ENCODE data around the gene PTGS2.
"Not testable (repeated sequence)": the region's sequence is repeated elsewhere in the genome, so short reads cannot be mapped to it uniquely, and the experiment has no call there.

PTGS2 gene

GRCh38 chr1:186669784-186670183 is 10.4 kb downstream of the PTGS2 start:
- DNase-seq: not testable (repeated sequence)

- DNase-seq: not testable (repeated sequence)
These were observed 16.0 kb downstream of the PTGS2 start for GRCh38 chr1:186664217-186664616.

- no peak for DNase-seq
These were observed 17.5 kb downstream of the PTGS2 start for GRCh38 chr1:186662752-186663151.

DNA sequence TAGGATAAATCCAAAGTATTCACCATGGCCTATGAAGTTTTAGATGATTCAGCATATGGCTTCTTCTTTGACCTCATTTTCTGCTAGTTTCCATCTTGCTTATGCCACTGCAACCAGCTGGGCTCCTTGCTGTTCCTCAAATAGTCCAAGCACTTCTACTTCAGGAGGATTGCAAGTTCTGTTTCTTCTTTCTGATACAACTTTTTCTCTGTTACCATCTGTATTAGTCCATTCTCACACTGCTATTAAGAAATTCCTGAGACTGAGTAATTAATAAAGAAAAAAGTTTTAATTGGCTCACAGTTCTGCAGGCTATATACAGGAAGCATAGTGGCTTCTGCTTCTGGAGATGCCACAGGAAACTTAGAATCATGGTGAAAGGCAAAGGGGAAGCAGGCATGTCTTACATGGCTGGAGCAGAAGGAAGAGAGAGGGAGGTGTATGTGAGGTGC is 20.3 kb downstream of the PTGS2 start:
- DNase-seq: no peak

- DNase-seq: no peak
These were observed 21.2 kb downstream of the PTGS2 start for GRCh38 chr1:186658999-186659398.

- DNase-seq: no peak
These were observed 22.7 kb downstream of the PTGS2 start for GRCh38 chr1:186657481-186657880.

GRCh38 chr1:186655876-186656275 is 24.3 kb downstream of the PTGS2 start:
- no peak for DNase-seq

GRCh38 chr1:186654741-186655140 is 25.5 kb downstream of the PTGS2 start:
- no peak for DNase-seq

DNA sequence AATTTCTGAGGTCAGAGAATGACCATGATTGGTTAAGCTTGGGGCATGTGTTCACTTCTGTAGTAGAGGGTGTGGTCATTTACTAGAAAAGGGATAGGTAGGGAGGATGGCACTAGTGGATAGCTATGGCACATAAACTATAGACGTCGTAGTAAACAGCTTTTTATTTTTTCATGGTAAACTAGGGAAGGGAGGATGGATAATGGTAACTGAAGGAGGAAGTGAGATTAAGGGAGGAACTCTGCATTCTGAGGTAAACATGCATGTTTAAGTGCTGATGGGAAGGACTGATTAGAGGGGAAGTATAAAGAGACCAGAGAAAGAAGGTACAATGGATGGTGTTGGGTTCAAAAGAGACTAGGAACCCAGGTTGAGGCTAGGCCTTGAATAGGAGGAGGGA is 26.9 kb downstream of the PTGS2 start:
- DNase-seq: no peak

- no peak for DNase-seq
These were observed 31.6 kb downstream of the PTGS2 start for GRCh38 chr1:186648613-186649012.

- DNase-seq: not testable (repeated sequence)
These were observed 32.2 kb downstream of the PTGS2 start for GRCh38 chr1:186647985-186648384.

GRCh38 chr1:186643614-186644013 is 36.6 kb downstream of the PTGS2 start:
- no peak for DNase-seq

DNA sequence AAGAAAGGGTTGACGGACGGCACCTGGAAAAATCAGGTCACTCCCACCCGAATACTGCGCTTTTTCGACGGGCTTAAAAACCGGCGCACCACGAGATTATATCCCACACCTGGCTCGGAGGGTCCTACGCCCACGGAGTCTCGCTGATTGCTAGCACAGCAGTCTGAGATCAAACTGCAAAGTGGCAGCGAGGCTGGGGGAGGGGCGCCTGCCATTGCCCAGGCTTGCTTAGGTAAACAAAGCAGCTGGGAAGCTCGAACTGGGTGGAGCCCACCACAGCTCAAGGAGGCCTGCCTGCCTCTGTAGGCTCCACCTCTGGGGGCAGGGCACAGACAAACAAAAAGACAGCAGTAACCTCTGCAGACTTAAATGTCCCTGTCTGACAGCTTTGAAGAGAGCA is 42.7 kb downstream of the PTGS2 start:
- DNase-seq: not testable (repeated sequence)

GRCh38 chr1:186636786-186637185 is 43.4 kb downstream of the PTGS2 start:
- no peak for DNase-seq

- DNase-seq: no peak
These were observed 45.7 kb downstream of the PTGS2 start for GRCh38 chr1:186634511-186634910.

DNA sequence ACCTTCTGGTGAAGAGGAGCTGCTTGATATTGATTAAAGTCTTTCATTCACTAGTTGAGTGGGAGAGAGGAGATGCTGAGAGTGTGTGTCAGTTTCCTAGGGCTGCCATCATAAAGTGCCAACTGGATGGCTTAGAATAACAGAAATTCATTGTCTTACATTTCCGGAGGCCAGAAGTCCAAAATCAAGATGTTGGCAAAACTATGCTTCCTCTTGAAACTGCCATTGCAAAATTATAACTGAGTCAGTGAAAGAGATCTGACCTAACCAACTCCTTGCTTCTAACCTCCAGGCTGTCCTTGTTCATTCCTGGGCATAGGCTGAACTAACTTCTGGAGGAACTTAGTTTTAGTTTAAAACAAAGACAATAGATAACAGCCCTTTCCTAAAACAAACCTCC is 47.1 kb downstream of the PTGS2 start:
- no peak for DNase-seq

- DNase-seq: no peak
These were observed 50.9 kb downstream of the PTGS2 start for GRCh38 chr1:186629341-186629740.

GRCh38 chr1:186628910-186629309 is 51.3 kb downstream of the PTGS2 start:
- no peak for DNase-seq

DNA sequence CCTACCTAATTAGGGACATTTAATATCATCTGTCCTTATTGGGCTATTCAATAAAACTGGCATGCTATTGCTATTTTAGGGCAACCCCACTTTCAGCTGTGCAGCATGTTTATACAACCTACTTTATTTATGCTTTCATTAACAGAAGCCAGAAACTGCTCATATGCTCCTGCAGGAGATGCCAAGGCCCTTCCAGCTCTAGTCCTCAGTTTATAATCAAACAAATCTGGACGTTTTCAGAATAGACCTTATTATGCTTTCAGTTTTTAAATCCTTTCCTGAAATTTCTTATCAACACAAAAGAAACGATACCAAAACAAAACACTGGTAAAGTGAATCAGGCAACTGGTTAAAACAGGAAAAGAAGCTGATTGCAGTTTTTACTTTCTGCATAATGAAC is 53.2 kb downstream of the PTGS2 start:
- DNase-seq: no peak

DNA sequence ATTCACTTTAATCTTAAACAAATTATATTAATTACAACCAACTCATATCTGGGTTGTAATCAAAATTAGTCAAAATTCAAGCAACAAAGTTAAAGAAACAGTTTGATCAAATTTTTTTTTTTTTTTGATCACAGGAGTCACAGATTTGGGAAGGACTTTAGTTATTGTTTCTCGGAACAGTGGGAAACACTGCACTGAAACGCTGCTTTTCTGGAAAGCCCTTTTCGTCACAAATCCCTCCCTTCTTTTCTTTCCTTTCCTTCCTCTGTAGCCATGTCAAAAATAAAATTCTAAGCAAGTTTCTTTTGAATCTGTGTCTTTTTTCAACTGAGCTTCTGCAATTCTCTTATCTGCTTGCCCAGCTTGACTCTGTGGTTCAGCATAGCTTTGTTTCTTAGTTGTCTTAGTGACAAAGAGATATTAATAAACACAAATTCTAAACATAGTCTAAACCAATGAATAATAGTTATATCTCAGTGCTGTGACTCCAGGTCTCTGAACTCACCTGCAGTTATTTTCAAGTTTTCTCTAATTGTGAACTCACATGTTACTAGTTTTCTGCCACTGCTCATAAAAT is 53.8 kb downstream of the PTGS2 start:
- no peak for DNase-seq

DNA sequence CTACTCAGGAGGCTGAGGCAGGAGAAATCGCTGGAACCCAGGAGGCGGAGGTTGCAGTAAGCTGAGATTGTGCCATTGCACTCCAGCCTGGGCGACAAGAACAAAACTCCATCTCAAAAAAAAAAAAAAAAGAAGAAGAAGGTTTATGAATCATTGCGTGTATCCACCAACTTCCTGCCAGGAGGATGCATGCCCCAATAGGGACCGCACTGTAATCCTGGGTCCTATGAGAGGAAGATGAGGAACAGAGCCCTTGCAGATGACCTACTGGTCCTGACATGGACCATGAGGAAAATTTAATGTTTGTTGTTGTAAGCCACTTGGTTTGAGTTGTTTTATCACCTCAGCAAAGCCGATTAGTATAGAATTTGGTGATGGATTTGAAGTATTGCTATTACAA is 56.7 kb downstream of the PTGS2 start:
- DNase-seq: no peak
